ENCODE results near the gene DHX32. TPM values are rescaled to one million over a fixed set of nuclear protein-coding genes. Genes with fewer than 3 reads are reported as not detected.

Gene DHX32
- polyA plus RNA-seq, 3 donors = 25.4 to 27.4 (median 25.9) TPM

DNA sequence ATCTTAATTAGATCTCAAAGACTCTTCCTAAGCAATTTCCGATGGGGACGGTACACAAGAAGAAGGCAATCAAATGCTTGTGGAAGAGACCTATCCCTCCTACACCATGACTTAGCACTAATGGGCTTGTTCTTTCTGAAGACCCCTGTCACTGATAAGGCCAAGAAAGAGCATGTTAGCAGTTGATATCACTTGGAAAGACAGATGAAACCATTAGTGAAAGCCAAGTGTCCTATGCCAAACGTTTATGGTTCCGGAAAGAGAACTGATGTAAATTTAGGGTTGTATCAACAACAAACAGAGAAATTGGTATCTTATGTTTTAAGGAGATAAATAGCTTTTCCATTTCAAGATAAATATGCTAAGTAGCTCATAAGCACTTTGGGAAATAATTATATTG, 64.5 kb downstream of the DHX32 start:
- DNase-seq (ENCODE audit: low read depth in 3 of 3, low spot score in 2 of 3) = no peak

DNA sequence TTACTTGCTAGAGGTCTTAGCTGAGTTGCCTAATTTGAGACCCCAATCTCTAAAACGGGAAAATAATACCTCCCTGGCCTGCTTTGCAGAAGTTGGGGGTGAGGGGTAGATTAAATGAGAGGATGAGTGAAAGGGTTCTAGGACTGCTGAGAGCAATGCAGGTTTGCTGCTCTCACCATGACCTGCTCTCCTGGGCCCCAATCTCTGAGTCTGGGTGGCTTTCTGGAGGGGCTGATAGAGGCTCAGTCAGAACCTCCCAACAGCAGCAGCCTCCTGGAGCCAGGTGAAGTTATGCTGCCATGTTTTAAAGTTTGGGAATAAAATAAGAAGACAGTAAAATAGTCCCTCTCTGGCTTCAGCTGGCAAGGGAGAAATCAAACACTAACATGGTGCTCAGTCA, 65.3 kb downstream of the DHX32 start:
- no peak for DNase-seq (ENCODE audit: low read depth in 3 of 3, low spot score in 2 of 3)

DNA sequence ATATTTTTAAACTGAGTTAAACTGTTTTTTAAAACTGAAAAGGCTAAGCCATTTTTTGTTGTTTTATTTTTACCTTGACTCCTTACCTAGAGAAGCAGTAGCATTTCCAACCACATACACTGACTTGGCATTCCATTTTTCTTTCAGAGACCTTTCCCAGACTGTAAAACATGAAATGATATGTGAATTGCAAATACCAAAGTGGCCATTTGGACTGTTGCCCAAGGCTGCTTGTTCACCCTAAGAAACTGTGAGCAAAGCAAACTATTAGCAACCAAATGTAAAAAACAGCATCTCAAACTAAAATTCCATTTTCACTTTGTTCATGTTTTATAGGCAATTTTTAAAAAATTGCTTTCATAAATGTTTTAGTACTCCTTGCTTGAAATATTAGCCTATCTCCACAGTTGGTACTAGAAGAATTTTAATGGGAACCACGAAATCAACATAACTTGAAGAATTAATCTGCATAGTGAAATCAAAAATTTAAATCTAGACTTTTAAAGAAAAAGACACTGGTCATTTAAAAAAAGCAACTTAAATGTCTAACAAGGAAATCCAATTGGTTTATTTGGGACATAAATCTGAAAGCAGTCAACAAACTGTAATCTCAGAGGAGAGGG, 68.9 kb downstream of the DHX32 start:
- peak in 1 of 3 donors; percentile 10 for DNase-seq (ENCODE audit: low read depth in 3 of 3, low spot score in 2 of 3)

DNA sequence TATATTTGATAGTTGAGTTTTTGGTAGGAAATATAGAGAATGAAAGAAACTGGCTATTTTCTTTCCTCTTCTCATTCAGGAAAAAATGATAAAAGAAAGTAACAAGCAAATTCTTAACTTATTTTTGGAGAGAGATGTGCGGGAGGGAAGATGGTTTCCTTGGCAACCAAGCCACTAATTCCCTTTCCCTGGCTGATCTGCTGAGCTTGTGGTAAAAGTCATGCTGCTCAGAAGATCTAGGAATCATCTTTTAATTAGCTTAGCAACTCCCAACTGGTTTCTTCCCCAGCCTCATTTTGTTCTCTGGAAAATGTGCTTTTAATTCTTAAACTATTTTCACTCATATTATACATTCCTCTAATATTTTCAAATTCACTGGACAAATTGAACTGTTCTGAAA, 69.8 kb downstream of the DHX32 start:
- DNase-seq (ENCODE audit: low read depth in 3 of 3, low spot score in 2 of 3) = no peak

DNA sequence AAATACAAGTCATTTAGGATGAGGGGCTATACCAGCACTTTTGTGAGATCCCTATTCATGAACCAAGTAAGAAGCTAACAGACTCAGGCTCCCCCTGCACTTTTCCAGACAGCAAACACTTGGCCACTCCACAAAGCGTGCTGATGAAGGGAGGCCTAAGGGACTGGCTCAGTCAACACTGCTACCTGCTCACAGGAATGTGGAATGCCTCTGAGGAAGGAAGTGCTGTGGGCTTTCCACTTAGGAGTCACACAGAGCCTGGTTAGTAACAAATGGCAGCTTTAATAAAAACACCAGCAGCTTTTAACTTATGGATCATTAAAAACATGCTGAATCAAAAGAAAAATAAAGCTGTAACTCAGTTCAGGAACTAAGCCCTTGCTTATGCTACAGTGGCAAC, 73.0 kb downstream of the DHX32 start:
- no peak for DNase-seq (ENCODE audit: low read depth in 3 of 3, low spot score in 2 of 3)

DNA sequence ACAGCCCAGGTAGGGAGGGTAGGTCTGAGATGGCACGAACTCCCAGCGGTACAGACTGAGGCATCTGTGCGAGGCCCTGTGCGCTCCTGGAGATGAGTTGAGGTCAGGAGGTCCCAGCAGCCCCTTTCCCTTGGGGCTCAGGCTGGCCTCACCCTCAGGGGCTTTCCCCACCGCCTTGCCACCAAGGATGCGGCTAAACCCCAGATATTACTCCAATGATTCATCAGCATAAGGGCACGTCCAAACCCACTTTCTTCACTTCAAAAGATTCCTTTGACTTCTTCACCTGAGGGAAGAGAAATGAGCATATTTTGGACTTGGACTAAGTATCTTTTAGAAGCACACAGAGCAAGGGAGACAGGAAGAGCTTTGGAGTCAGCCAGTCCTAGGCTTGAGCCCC, 78.4 kb downstream of the DHX32 start:
- no peak for DNase-seq (ENCODE audit: low read depth in 3 of 3, low spot score in 2 of 3)

DNA sequence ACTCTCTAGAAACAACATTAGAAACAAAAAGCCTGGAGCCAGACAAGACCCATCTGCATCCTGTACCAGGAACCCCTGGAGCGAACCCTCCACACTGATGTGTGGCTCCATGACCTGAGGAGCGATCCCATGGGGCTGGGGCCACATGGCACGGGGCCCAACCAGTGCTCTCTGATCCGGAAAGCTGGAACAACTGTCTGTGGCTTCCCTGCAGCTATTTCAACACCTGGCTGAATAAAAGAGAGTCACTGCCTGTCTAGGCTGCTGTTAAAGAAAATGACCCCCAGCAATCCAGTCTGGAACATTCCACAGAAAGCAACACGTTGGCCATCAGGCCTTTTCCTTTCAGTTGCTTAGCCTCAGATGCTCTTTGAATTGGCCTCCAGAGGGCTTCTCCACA, 79.0 kb downstream of the DHX32 start:
- no peak for DNase-seq (ENCODE audit: low read depth in 3 of 3, low spot score in 2 of 3)

DNA sequence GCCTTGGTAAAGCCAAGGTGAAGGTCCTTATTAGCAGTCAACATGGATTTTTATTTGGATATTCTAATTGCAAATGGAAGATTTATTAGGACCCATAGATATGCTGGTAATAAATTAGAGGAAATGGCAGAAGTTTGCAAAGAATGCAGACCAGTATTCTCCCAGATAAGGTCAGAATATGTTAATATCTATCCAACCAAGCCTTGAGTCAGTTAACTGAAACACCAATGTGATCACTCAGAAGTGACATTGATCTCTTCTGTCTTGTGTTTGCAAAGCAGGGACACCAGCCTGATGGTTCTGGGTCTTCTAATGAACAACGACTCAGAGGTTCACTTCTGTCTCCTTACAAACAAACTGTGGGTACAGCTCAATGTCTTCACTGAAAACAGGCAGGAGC, 79.5 kb downstream of the DHX32 start:
- no peak for DNase-seq (ENCODE audit: low read depth in 3 of 3, low spot score in 2 of 3)

DNA sequence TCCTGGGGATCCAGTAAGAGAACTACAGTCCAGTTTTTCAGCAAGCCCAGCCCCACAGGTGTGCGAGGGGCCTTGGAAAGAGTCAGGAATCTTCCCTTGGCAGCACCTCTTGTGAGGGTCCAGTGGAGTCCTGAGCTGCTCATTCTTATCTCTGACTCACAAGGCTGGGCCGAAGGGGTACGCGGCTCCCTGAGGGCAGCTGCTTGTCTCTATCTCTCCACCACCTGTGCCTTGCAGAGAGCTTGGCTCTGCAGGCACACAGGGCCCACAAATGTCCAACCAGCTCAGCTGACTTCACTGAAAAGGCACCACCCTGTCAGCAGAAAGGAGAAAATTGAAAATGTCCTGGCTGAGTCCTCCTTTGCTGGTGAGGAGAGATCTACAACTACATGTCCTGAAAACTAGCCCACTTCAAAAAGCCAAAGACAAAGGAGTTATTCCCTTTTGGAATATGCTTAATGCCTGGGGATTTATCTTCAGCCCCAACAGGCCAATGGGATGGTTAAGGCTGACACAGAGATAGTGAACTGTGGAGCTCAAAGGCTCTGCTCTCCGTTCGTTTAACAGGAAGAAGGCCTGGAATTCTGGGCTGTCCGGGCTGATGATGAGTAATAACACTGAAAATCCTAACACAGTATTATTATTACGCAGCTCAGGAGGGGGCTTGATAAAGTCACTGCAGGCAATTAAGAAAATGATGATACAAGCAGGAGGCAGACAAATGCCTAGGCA, 81.5 kb downstream of the DHX32 start:
- DNase-seq (ENCODE audit: low read depth in 3 of 3, low spot score in 2 of 3) = no peak

DNA sequence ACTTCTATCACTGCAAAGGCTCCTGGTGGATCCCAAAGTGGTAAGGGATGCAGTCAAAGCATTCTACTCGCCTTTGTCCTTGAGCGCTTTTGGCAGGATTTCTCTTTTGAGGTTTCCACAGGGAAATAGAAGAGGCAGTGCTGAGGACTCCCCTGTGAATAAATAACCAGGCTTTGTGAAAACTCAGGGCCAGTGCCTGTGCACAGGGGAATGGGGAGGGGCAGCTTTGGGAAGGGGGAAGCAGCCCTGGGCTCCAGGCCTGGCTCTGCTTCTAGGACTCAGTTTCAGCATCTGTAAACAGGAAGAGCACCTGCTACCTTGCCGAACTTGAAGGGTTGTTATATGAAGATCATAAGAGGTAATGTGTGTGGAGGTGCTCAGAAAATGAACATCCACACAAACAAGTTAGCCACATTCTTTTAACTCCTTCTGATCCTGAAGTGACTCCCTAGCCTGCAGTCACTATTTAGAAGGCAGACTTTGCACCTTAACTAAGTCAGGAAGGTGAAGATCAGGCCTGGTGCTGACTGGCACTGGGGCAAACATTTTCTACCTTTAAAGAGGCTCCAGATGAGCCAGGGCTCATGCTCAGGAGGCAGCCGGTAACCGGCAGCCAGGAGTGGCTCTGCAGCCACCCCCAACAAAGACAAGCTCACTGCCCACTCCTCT, 83.0 kb downstream of the DHX32 start:
- no peak for DNase-seq (ENCODE audit: low read depth in 3 of 3, low spot score in 2 of 3)

DNA sequence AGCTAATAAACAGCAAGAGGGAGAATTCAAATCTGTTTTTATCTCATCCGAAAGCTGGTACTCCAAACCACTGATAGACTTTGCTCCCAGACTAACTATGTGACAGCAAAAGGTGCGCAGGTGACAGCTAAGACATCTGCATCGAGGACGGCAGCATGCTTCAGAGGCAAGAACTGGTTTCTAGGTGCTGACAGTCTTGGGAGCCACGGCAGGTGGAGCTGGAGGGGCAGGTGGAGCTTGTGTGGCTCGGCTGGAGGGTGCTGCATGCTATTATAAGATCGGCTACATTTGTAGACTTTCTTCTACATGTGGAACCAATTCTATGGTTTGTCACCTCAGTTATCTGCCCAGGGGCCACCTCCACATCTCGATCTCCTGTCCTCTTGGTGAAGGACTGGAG, 83.7 kb downstream of the DHX32 start:
- DNase-seq (ENCODE audit: low read depth in 3 of 3, low spot score in 2 of 3) = no peak

DNA sequence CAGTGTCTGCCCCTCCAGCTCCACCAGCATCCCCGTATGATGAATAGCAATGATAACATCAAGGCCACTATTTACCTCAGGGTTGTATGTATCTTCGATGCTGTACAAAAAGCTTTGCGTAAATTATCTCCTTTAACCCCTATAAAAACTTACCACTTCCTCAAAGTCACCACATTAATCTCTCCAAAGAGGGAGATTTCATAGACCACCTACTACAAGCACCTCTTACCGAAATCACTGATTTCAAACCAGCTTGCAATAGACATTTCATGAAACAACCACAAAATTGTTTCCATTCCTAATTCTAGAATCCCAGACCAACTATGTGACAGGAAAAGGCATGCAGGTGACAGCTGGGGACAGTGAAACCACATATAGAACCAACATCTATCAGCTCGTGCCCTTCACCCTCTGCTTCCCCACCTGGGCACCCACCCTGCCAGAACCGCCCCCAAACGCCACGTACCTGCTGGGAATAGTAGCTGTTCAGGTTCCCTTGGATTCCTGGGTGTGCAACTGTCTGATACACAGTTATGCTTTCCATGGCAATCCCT, 85.4 kb downstream of the DHX32 start:
- no peak for DNase-seq (ENCODE audit: low read depth in 3 of 3, low spot score in 2 of 3)

DNA sequence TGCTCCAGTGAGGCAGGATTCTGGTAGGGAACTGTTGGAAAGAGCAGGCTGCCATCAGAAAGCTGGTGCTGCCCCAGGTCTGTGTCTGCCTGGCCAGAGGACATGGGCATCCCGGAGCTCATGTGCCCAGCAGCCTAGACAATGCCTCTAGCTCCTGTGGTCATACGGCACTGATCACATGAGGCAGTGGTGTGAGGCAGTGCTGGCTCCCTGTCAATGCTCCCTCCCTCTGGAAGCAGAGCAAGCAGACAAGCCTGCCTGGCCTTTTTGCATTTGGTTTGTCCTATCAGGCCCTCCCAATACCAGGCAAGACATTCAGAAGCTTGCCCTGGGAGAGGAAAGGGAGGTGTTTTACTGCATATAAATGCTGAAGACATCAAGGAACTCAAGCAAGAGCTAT, 86.0 kb downstream of the DHX32 start:
- DNase-seq (ENCODE audit: low read depth in 3 of 3, low spot score in 2 of 3) = no peak

DNA sequence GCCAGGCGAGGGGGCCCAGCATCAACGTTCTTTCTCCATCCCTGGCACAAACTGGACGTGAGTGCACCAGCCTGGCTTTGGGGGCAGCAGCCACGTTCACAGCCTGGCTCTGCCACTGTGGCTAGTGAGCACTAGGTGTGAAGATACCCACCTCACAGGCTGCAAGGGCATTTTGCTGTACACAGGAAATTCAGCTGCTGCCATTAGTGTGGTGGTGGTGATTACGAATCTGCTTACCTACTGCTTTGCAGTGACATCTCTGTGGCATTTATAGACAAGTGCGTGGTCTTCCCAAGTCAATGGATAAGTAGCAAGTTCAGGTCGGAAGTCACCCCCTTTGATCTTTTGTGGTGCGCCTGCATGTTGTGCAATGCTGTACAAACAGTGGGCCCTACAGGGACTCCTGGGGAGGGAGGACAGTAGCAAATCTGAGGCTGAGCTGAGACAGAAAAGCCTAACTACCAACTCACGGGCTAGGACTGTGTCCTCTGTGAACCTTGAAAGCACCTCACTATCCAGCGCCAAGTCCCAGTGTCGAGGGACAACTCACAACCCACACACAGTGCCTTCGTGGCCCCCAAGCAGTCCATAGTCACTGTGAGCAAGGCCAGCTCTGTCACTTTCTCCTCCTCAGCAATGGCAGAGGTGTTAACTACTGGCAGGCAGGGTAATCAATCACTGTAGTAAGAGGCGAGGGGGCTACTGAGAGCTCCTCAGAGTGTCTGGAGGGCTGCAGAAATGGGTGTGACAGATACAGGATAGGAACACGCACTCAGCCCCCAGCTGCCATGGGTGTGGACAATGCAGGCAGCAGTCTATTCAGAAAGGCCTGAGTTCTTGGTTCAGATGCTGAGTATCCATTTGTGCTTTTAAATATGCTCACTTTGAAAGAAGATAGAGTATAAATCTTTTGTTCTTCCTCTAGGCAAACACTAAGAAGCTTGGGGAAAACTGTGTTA, 88.5 kb downstream of the DHX32 start:
- no peak for DNase-seq (ENCODE audit: low read depth in 3 of 3, low spot score in 2 of 3)

DNA sequence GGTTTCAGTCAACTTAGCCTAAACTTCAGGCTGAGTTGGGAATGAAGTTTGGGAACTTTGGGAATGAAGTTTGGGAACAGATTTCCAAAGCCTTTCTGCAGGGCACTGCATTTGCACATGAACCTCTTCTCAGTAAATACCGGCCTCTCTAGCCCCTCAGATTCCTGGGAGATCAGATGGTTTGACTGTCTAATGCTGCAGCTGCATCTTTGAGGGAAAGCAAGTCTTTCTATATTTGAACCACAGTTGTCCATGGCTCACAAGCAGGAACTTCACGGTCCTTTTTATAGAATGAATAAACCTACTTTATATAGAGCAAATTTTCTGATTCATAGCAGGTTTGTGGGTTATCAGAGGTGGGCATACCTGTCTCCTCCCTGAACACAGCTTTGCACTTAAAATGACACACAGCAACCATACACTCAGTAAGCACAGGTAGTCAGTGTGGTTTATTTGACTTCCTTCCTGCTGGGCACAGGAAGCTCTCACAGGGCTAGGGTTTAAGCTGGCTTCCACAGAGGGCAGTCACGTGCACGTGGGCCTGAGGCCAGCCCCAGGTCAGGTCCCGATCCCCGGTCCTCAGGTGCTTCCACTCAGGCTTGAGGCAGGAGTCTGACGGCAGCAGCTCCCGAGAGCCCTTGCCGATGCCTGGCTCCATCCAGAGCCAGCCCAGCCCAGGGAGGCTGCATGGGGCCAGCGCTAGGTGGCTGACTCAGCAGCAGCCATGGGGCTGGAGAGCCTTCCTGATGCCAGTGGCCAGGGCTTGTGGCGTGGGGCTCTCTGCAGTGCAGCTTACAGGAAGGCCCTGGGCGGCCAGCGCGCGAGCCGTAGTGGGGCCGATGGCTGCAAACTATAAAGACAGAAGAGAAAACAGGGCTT, 92.7 kb downstream of the DHX32 start:
- DNase-seq (ENCODE audit: low read depth in 3 of 3, low spot score in 2 of 3) = no peak

Other genes with a start within 250 kb of the DHX32 start
- not detected for gene TEX36, start 198.1 kb downstream of the DHX32 start, polyA plus RNA-seq (ENCODE audit: insufficient read length in 3 of 3)
- 10 to 100 TPM; 33.4 to 36.6 (median 34.3) TPM for gene EDRF1, start 161.6 kb downstream of the DHX32 start, polyA plus RNA-seq (ENCODE audit: insufficient read length in 3 of 3)
- gene MMP21, start 105.5 kb downstream of the DHX32 start, polyA plus RNA-seq (ENCODE audit: insufficient read length in 3 of 3) = under 1 TPM; 0.17 to 0.29 (median 0.18) TPM
- 10 to 100 TPM; 59.7 to 65.8 (median 59.8) TPM for gene UROS, start 58.0 kb downstream of the DHX32 start, polyA plus RNA-seq (ENCODE audit: insufficient read length in 3 of 3)
- gene BCCIP, start 57.7 kb downstream of the DHX32 start, polyA plus RNA-seq (ENCODE audit: insufficient read length in 3 of 3) = 100 to 1,000 TPM in 2 of 3 donors, 10 to 100 TPM in 1; 98.9 to 106 (median 104) TPM
- 10 to 100 TPM in 1 of 3 donors, 1 to 10 TPM in 2; 7.8 to 13.4 (median 9.6) TPM for gene FANK1, start 15.3 kb upstream of the DHX32 start, polyA plus RNA-seq (ENCODE audit: insufficient read length in 3 of 3)